Gastroesophageal sphincter (tissue), 4 donors: Measurements from ENCODE around the gene KITLG. TPM values are rescaled to one million over a fixed set of nuclear protein-coding genes. Genes with fewer than 3 reads are reported as not detected.

ENCODE experiments used
- ATAC-seq: fragments of 150-250 bp; one replicate; pipeline ENCODE4 v1.9.1; 2016; ENCODE audit warnings: mild to moderate bottlenecking, moderate library complexity
- H3K27ac ChIP-seq, 4 donors: fragments of 200-600 bp; sonication (generic) in 3 of 4; 1 replicate in 3 of 4; 2 replicates in 1 of 4; pipeline ENCODE4 v1.5.1; 2016 to 2019
- H3K27me3 ChIP-seq: fragments of 200-600 bp; sonication (generic); one replicate; pipeline ENCODE4 v1.5.1; 2019
- H3K36me3 ChIP-seq, 2 donors: fragments of 200-600 bp; sonication (generic); one replicate each; pipeline ENCODE4 v1.5.1; 2019; ENCODE audit warnings: control low read depth in 1 of 2
- H3K4me1 ChIP-seq, 3 donors: fragments of 200-600 bp; sonication (generic); 1 replicate in 2 of 3; 2 replicates in 1 of 3; pipeline ENCODE4 v1.5.1; 2016 to 2019; ENCODE audit warnings: control low read depth in 2 of 3
- H3K4me3 ChIP-seq, 2 donors: fragments of 200-600 bp; sonication (generic); one replicate each; pipeline ENCODE4 v1.5.1; 2019; ENCODE audit warnings: mild to moderate bottlenecking in 1 of 2, moderate library complexity in 1 of 2
- H3K9me3 ChIP-seq, 3 donors: fragments of 200-600 bp; sonication (generic); one replicate each; pipeline ENCODE4 v1.5.1; 2017 to 2019; ENCODE audit warnings: control low read depth in 2 of 3
- EP300 ChIP-seq: sonication (generic); formaldehyde crosslinking; IDR thresholded peaks from one replicate; pipeline ENCODE4 v1.6.1; 2017; ENCODE audit warnings: antibody characterized with exemption, mild to moderate bottlenecking
- POLR2A ChIP-seq, 2 donors: fragments of 450-650 bp; IDR thresholded peaks; one replicate each; pipeline ENCODE4 v1.6.1; 2017; ENCODE audit warnings: antibody characterized with exemption in 2 of 2, mild to moderate bottlenecking in 2 of 2, moderate library complexity in 1 of 2
- POLR2AphosphoS5 ChIP-seq: sonication (generic); formaldehyde crosslinking; IDR thresholded peaks from one replicate; pipeline ENCODE4 v1.6.1; 2017; ENCODE audit warnings: antibody characterized with exemption
- WGBS, 2 donors: methylation state at CpG; one replicate each; pipeline ENCODE4 v1.1.5; 2018; ENCODE audit warnings: low coverage in 1 of 2; 5-methylcytosine and 5-hydroxymethylcytosine counted together
- total RNA-seq, 4 donors: library from RNA; depleted of rRNA; stranded (reverse); fragments of >200 nt; gene quantifications; one replicate each; pipeline ENCODE4 v1.1.0, GENCODE V29; 2016
- TF ChIP-seq, protein P1 (sequence below), 4 experiments: fragments of 200-600 bp in 2 of 4; fragments of 450-650 bp in 2 of 4; sonication (generic) in 1 of 4; IDR thresholded peaks; one replicate each; pipeline ENCODE4 v1.5.1; 2017 to 2019; ENCODE audit warnings: antibody characterized with exemption in 4 of 4, mild to moderate bottlenecking in 2 of 4, moderate library complexity in 2 of 4

KITLG gene
- total RNA-seq, 4 donors from 2014 or later, result 48.5 to 239 (median 112) TPM

DNA sequence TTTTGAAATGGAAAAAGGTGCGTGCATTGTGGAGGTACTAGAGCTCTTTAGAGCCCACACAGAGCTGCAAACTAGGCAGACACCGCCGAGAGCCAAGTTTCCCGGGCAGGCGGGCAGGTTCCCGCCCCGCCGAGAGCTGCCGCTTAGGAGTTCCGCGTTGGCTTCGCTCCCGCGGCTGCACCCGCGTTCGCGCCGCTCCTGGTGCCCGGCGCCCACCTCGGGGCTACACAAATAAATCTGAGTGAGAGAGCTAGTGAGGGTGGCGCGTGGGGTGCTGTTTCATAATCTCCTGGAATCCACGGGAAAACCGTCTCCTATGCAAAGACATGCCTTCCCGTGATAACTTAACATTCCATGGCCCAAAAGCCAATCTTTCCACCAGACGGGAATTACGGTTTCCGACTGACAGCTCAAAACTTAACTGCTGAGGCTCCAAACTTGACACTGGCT, 645 bp downstream of the KITLG start:
- WGBS, 2 donors, result 0 to 1% methylated on average over 6 to 8 of the region's 30 CpGs
- ATAC-seq, result peak; percentile 35
- Histone ChIP-seq H3K9me3 (no peaks in the 10 kb centered on the region), H3K36me3 (no peaks in the 10 kb centered on the region), H3K27ac (peak overlapping the region; percentile 53 to 87 (median 86)), H3K27me3 (no peaks in the 10 kb centered on the region), H3K4me3 (peak overlapping the region; percentile 85 to 89), H3K4me1 (peaks cover 0 to 39% (median 0%) of the 10 kb centered on the region in 3 donors)
- TF ChIP-seq POLR2AphosphoS5 (no peak), POLR2A (IDR thresholded peaks at IDR 0.05) (no peak), EP300 (no peak)
- TF ChIP-seq, protein P1, sequence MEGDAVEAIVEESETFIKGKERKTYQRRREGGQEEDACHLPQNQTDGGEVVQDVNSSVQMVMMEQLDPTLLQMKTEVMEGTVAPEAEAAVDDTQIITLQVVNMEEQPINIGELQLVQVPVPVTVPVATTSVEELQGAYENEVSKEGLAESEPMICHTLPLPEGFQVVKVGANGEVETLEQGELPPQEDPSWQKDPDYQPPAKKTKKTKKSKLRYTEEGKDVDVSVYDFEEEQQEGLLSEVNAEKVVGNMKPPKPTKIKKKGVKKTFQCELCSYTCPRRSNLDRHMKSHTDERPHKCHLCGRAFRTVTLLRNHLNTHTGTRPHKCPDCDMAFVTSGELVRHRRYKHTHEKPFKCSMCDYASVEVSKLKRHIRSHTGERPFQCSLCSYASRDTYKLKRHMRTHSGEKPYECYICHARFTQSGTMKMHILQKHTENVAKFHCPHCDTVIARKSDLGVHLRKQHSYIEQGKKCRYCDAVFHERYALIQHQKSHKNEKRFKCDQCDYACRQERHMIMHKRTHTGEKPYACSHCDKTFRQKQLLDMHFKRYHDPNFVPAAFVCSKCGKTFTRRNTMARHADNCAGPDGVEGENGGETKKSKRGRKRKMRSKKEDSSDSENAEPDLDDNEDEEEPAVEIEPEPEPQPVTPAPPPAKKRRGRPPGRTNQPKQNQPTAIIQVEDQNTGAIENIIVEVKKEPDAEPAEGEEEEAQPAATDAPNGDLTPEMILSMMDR (IDR thresholded peaks at IDR 0.05), result no peak

DNA sequence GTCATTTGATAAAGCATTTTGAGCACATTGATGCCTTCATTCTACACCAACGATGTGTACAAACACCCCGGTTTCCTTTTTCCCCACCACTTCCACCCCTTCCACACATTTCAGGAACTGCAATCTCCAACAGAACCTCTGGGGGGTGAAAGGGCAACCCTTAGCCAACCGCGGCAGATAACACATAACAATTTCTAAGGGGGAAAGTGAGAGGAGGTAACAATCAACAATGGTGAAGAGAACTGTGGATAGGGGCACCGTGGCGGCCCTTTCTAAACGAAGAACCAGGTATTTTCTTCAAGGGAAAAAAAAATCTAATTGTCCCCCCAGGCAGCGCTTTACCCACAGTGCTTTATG, 1.1 kb downstream of the KITLG start:
- Histone ChIP-seq H3K9me3 (no peaks in the 10 kb centered on the region), H3K36me3 (no peaks in the 10 kb centered on the region), H3K27ac (peak overlapping the region; percentile 53 to 87 (median 86)), H3K27me3 (no peaks in the 10 kb centered on the region), H3K4me3 (peak overlapping the region; percentile 85 to 89), H3K4me1 (peaks cover 0 to 44% (median 1%) of the 10 kb centered on the region in 3 donors)
- WGBS, 2 donors, result 0% methylated on average over 6 to 8 of the region's 8 CpGs
- TF ChIP-seq, protein P1 (IDR thresholded peaks at IDR 0.05), result peak; percentile 42 to 68 (median 62)
- TF ChIP-seq EP300, result no peak
- no peak for ATAC-seq

DNA sequence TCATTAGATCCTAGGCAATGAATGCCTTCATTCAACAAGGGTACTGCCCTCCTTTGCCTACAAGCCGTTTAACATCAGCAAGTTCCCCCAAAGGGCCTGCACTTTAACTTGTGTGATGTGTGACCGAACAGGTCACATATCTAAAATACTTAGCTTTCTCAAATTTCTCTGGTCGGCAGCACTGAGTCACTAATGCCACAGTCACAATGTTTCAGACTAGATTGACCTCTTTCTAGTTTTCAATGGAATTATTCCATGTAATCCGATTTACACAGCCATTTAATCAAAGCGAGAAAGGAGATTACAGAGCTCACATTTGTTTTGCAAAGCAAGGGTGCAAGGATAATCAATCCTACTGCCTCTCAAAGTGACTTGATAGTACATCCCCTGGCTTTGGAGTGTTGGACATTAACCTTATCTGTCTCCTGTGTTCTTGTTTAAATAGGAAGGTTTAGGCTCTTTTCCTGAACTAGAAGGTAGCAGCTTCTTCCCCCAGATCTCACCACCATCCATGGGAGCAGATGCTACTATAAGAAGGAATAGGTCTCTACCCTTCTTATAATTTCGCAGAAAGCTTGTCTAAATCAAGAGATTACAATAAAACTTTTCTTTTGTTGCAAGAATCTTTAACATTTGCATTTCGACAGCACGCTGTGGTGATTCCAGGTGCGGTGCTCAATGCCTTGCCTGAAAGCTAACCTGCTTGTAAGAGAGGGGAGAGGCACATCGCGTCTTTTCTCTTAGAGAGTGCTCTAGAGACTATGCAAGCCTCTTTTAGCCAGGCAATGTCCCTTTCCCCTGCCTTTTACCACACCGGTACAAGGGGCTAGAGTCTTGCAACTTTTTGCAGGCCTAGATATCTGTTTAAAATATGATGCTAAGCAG, 1.8 kb downstream of the KITLG start:
- Histone ChIP-seq H3K4me3 (peak overlapping the region; percentile 85 to 89), H3K4me1 (peaks cover 5 to 50% (median 5%) of the 10 kb centered on the region in 3 donors), H3K36me3 (no peaks in the 10 kb centered on the region), H3K9me3 (no peaks in the 10 kb centered on the region), H3K27me3 (no peaks in the 10 kb centered on the region), H3K27ac (peak overlapping the region; percentile 53 to 87 (median 86))
- ATAC-seq, result no peak
- no peak for TF ChIP-seq POLR2A (IDR thresholded peaks at IDR 0.05)
- TF ChIP-seq, protein P1 (IDR thresholded peaks at IDR 0.05), result no peak
- WGBS, 2 donors, result 7 to 17% methylated on average over 9 to 11 of the region's 12 CpGs

DNA sequence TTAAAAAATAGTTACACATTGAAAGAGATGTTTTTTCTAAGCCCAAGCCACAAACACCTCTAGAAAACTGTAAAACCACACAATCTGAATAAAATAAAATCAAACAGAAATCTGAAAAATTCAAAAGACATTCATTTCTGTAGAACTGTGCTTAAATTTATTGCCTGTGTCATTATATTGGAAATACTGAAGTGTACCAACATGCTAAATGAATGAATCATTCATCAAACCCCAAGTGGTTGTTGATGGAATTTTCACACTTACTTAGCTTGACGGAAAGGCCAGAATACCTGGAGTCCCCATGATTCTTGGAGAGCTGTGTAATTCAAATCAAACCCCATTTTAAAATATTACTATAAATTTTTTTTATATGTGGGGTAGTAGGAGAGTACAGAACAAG, 2.7 kb downstream of the KITLG start:
- no peak for ATAC-seq
- Histone ChIP-seq H3K36me3 (no peaks in the 10 kb centered on the region), H3K4me1 (peaks cover 9 to 60% (median 15%) of the 10 kb centered on the region in 3 donors), H3K27me3 (no peaks in the 10 kb centered on the region), H3K4me3 (peak overlapping the region; percentile 85 to 89), H3K9me3 (no peaks in the 10 kb centered on the region), H3K27ac (peak overlapping the region; percentile 48 to 87 (median 70))
- TF ChIP-seq POLR2A (IDR thresholded peaks at IDR 0.05) (no peak), POLR2AphosphoS5 (no peak), EP300 (no peak)
- TF ChIP-seq, protein P1 (IDR thresholded peaks at IDR 0.05), result peak in 3 of 4 experiments; percentile 15 to 47 (median 44)
- 9 to 14% methylated on average over 1 of the region's 1 CpG for WGBS, 2 donors

DNA sequence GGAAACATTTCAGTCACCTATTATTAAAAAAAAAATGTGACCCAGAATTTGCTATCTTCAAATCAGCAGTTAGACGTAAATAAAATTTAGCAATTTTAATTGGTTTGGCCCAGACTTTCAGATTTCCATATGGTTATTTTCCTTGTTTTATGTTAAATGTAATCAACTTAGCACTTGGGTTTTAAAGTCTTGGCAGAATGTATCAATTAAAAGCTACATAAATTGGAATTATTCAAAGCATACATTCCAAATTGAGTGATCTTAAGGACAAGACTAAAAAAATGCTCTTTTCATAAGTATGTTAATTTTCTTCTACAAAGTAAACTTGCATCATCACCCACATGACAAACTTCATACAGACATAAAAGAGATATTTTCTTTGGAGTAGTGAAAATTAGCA, 3.4 kb downstream of the KITLG start:
- WGBS, 2 donors, result 54 to 83% methylated on average over 1 of the region's 1 CpG
- peaks cover 11 to 67% (median 15%) of the 10 kb centered on the region in 3 donors for H3K4me1 ChIP-seq
- no peak for TF ChIP-seq EP300
- TF ChIP-seq, protein P1 (IDR thresholded peaks at IDR 0.05), result no peak
- TF ChIP-seq POLR2AphosphoS5, result no peak
- TF ChIP-seq POLR2A (IDR thresholded peaks at IDR 0.05), result no peak
- no peaks in the 10 kb centered on the region for H3K9me3 ChIP-seq
- H3K27ac ChIP-seq, result peak overlapping the region; percentile 48 to 87 (median 70)
- no peak for ATAC-seq
- peak overlapping the region; percentile 85 to 89 for H3K4me3 ChIP-seq
- no peaks in the 10 kb centered on the region for H3K27me3 ChIP-seq
- H3K36me3 ChIP-seq, result no peaks in the 10 kb centered on the region
